Activated CD8-positive, alpha-beta memory T cell treated with anti-CD3 and anti-CD28 coated beads for 36 hours (primary cell): ENCODE results near the gene SLCO2A1. TPM values are rescaled to one million over a fixed set of nuclear protein-coding genes. Genes with fewer than 3 reads are reported as not detected.

Experiments
- CTCF ChIA-PET: fragments of 350-600 bp; sonication (Branson Sonifier 250); formaldehyde crosslinking; loops from one replicate; lab custom pipeline; 2021; ENCODE audit warnings: antibody characterized with exemption; lab: Charles Lee
- POLR2A ChIA-PET: fragments of 350-600 bp; sonication (Branson Sonifier 250); formaldehyde crosslinking; loops from one replicate; lab custom pipeline; 2021; ENCODE audit warnings: antibody characterized with exemption; lab: Charles Lee
- total RNA-seq, 2 experiments: library from RNA; stranded (reverse); gene quantifications; one replicate each; pipeline ENCODE4 v1.2.3, GENCODE V29; 2021

SLCO2A1 gene
- total RNA-seq, 2 experiments from 2014 or later = not detected

DNA sequence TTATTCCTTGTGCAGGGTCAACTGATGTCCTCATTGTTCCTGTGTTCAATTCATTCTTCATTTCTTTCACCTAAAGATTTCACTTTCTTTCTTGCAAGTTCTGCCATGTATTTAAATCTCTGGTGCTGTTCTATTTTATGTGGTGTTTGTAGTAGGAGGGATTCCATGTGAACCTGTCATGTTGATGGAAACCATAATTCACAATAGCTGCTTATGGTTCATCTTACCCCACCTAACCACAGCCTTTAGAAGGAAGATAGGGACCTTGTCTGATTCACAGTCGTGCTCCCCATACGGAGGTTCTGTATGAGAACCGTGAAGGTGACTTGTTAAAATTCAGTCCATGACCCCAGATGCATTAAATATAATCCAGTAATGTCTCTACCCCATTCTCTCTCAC is 21.9 kb downstream of the SLCO2A1 start:
- ChIA-PET CTCF (no interaction called here), POLR2A (no interaction called here)

DNA sequence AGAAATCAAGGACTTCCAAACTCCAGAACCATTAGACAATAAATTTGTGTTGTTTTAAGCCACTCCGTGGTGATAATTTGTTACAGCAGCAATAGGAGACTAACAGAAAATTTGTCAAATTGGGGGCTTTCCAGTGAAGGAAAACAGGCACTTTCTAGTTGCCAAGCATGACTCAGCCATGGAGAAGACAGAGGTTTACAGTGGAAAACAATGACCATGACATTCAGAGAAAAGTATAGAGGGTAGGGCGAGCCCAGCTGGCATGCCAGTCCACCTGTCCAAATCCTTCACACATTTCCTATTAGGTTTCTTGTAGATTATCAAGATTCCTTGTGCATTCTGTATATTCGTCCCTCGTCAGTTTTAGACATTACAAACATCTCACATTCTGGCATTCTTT is 24.9 kb downstream of the SLCO2A1 start:
- ChIA-PET POLR2A (interaction anchor here (0.7 kb wide), 1 partner anchor 678 kb away, joined by 4 read pairs; no protein-coding TSS in a partner anchor), CTCF (no interaction called here)

DNA sequence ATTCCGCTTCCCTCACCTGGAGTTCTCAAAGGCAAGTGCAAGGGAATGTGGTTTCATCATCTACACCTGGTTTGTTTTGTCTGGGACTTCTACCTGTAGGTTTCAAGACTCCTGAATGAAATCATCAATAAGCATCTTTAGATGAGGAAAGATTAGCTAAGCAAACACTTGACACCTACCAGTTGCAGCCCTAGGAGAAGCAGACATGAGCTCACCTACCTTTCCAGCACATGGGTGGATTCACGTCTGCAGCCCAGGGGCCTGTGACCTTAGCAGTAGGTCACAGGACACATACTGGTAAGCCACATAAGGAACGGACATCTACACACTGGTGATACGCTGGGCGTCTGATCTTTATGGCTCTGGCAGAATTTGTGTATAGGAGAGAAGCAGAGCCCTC is 26.7 kb downstream of the SLCO2A1 start:
- CTCF ChIA-PET = no interaction called here
- POLR2A ChIA-PET = interaction anchor here (0.5 kb wide), 1 partner anchor 10 kb away, joined by 3 read pairs; no protein-coding TSS in a partner anchor

DNA sequence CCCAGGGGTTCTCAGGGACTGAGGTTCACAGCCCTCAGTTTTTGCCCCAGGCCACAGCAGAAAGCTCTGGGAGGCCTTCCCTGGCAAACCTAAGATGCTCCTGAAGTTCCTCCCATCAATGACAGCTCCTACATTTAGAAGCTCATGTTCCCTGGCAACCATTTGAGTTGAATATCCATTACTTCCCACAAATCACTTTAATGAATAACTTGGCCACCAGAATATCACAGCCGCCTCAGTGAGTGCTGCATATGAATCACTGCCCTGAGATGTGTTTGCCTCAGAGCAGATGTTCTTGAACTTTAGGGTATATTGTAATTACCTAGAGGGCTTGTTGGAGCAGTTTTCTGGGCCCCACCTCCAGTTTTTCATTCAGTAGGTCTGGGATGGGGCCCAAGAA is 27.4 kb downstream of the SLCO2A1 start:
- ChIA-PET CTCF (no interaction called here), POLR2A (no interaction called here)

DNA sequence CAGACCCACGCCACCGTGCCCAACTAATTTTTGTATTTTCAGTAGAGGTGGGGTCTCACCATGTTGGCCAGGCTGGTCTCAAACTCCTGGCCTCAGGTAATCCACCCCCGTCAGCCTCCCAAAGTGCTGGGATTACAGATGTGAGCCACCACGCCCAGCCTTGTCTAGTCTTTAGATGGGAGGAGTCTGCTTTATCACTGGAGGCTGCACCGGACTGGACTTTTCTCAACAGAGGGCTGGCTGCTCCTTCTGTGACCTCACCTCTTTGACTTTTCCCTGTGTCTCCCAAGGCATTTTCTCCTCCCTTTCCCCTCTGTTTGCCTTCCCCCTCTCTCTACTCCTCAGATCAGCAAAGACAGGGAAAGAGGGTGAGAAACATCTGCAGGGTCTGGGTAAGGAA is 28.5 kb downstream of the SLCO2A1 start:
- CTCF ChIA-PET = no interaction called here

DNA sequence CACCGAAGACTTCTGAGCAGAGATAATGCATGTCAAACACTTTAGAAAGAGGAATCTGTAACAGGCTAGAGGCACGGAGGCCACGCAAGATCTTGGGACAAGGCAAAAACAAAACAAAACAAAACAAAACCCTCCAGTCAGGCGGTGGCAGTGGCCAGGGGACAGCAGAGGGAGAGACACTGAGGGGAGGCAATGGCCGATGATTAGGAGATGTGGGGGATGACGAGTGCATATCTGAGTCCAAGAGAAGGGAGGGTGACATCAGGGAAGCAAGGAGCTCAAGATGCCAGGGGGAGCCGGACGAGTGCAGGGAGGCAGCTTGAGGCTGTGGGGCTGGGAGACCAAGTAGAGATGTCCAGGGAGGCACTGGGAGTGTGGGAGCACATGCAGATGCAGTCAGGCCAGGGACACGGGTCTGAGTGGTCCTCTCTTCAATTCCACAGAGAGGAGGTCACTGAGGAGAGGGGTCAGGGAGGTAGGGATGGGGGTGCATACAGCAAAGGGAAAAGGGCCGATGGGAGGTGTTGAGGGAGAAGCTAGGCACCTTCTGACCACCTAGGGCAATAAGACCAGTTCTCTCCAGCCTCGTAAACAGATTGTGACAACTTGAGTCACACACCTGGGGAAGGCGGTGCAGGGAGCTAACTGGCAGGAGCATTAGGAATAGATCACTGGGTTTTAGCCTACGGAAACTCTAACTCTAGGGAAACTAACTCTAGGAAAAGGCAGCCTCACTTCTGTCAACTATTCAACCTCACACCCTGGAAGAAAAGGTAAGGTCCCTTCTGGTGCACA is 29.6 kb downstream of the SLCO2A1 start:
- ChIA-PET POLR2A (no interaction called here), CTCF (no interaction called here)

More for the DNA sequence above, 28.5 kb downstream of the SLCO2A1 start:
- POLR2A ChIA-PET = no interaction called here

DNA sequence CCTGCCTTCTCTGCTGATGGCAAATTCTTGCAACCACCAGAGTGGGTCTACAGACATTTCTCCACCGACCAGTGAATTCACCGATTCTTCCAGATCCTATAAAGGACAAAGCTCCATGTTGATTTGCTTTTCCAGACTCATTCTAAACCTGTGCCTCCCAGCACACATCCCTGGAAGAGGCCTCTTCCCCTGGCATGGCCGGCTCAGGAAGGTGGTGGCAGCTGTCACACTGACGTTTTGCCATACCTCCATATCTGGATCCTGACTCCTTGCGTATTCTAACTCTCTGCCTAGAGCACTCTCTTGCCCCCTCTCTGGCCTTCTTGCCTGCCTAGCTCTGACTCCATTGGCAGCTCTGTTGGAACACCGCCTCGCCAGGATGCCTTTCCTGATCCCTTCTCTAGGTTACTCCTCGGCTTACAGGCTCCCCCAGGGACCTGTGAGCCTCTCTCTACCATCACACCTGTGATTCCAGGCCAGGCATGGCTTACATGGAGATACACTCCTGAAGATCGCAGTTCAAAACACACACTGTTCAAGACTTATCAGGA is 31.0 kb downstream of the SLCO2A1 start:
- POLR2A ChIA-PET = no interaction called here
- CTCF ChIA-PET = no interaction called here

DNA sequence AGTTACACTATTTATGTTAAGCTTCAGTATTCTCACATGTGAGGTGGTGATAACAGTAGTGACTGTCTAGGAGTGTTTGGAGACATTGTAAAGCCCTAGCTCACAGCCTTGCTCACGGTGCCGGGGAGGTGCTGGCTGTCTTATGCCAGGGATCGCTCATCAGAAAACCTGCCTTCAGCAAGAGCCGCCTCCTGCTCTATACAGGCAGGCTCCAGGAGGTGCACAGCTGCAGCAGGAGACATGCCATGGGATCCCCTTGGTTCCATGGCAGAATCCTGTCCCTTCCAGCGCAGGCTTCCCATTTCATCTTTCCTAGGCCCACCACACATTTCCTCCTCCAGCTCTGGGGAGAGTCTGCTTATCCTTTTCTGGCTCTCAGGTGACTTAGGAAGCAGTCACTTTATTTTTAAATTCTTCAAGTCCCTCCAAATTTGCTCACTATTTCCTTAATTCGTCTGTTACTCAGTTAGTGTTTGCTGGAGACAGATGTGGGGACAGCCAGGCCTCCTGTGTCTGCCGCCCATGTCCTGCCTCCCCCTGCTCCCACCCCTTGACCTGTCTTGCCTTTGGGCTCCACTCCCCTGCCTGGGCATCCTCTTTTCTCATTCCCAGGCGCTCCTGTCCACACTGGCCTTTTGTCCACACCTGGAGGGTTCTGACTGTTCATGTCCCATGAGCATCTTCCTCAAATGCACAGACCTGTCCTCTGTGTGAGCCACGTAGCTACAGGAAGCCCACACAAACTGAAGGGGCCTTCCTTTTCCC is 31.7 kb downstream of the SLCO2A1 start:
- ChIA-PET CTCF (no interaction called here), POLR2A (no interaction called here)

DNA sequence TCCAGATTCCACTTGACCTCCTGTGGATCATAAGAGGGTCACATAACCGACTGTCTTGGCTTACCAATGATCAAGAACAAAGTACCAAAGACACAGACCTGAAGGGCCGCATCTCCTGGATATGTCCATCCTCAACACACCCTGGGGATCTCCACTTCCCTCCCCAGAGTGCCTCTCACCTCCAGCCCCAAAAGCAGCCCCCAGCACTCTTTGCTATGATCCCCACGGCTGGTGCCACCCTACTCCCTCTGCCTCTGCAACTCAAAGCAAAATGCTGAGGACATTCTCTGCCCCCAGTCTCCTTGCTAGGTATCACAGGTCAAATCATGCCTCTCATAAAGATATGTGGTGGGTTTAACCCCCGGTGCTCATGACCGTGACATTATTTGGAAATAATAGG is 32.7 kb downstream of the SLCO2A1 start:
- ChIA-PET CTCF (no interaction called here), POLR2A (no interaction called here)

DNA sequence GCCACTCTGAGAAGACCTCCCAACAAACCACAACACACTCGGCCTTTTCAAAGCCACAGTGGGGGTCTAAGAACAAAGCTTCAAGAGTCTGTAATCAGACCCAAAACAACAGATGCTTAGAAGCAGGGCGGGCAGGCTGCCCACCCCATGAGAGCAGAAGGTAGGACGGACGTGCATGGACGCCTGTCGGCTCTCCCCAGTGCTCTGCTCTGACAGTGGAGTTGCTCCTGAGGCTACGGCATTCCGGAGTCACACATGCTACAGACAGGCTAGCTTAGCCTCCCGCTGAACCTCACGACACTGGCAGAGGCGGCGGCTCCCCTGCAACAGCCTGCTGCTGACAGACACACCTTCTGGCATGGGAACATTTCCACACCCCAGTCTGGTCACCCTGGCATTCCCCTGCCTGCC is 33.5 kb downstream of the SLCO2A1 start:
- CTCF ChIA-PET = no interaction called here
- POLR2A ChIA-PET = no interaction called here

DNA sequence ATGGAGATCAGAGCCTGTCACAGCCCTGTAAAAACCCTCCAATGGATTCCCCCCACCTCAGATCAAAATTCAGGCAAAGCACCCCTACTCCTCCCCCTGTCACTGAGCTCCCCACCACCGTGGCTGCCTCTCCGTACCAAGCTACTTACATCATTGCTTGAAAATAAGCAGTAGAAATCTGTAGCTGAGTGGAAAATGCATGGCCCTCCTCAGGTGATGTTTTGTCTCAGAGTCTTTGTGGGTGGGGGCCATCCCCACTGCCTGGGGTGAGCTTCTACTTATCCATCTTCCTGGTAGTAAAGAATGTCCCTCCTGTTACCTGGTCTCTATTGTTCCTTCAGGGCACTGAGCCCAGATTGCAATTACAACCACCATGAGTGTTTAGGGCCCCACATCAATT is 34.5 kb downstream of the SLCO2A1 start:
- POLR2A ChIA-PET = no interaction called here
- CTCF ChIA-PET = no interaction called here

DNA sequence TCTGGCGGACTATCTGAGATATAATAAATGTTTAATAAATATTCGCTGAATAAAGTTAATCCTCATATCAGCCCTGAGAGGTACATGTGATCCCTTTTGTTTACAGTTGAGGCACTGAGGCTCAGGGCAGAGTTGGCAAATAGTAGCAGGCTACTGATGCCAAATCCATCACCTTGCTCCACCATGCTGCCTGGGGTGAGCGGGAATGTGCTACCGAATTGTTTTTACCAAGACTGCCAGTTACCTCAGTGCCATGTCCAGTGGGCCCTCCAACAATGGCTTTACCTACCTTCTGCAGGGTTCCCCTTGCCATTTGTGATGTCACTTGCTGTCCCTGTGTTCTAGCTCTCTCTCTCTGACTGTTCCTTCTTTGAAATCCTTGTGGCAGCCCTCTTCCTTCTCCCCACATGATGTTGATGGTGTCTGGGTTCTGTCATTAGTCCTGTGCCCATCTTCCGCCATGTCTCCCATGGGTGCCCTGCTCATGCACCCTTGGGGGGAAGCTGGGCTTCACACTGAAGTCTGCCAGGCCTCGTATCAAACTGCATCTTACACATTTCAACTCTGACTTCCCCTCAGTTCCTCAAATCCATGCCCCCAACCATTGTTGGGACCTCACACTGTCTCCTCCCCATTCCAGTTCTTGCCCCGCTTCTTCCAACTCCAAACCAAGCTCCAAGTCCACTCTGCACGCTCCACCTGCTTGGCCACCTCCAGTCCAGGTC is 35.4 kb downstream of the SLCO2A1 start:
- ChIA-PET POLR2A (no interaction called here), CTCF (no interaction called here)

DNA sequence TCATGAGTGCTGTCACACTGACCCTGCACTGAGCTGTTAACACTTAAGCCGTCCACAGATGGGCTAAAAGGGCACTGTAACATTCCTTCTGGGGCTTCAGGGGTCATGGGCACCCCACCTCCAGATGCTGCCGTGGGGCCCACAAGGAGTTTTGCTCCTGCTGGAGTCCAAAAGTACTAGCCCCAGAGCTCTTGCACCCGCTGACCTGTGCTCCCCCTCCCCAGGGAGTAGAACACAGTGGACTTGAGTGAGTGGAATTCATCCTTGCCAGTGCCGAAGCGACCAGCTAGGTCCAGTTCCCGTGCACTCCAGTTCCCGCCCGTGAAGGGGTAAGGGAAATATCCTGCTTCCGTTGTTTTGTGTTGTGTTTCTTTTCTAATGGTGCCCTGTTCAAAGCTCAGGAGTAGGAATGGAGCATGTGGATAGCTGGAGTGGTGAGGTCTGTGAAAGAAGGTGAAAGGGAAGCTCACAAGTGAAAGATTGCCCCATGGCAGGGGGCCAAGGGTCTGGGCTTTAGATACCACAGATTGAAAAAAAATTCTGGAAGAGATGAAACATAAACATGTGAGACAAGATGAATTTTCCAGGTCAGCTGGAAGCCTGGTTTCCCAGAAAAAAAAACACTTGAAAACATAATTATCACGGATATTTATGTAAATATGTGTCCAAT is 36.6 kb downstream of the SLCO2A1 start:
- CTCF ChIA-PET = interaction anchor here (0.6 kb wide), 1 partner anchor 761 kb away, joined by 3 read pairs; no protein-coding TSS in a partner anchor

DNA sequence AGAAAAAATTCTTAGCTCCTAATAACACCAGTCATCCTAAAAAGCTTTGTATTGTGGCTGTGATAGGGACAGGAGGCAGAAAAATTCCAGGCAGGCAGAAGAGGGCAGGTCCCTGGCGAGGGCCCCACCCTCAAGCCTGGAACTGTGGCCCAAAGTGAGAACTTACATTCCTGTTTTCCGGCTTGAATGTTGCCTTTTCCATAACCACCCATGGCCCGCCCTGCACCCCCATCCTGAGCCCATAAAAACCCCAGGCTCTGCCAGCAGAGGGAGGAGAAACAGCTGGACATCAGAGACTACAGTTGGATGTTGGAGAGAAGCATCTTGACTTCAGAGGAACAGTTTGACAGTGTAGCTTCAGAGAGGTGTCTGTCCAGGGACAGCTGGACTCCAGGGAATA is 37.3 kb downstream of the SLCO2A1 start:
- ChIA-PET POLR2A (no interaction called here), CTCF (interaction anchor here (0.6 kb wide), 1 partner anchor 762 kb away, joined by 3 read pairs; no protein-coding TSS in a partner anchor)

More for the DNA sequence above, 36.6 kb downstream of the SLCO2A1 start:
- POLR2A ChIA-PET = no interaction called here

DNA sequence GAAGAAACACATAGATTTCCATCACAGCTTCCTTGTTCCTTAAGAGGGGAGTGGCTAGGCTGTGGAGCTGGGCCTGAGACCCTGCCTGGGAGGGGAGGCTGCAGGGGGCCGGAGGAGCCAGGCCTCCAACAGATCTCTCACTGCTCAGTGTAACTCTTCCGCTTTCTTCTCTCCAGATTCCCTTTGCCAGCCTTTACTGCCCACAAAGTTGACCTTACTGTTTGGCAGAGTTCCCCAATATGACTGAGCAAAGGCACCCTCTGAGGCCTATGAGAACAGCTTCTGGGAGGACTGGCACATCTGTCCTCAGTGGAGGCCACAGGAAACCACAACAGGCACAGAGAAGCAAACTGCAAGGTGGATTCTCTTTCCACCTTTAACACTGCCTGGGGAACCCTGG is 38.1 kb downstream of the SLCO2A1 start:
- CTCF ChIA-PET = no interaction called here

DNA sequence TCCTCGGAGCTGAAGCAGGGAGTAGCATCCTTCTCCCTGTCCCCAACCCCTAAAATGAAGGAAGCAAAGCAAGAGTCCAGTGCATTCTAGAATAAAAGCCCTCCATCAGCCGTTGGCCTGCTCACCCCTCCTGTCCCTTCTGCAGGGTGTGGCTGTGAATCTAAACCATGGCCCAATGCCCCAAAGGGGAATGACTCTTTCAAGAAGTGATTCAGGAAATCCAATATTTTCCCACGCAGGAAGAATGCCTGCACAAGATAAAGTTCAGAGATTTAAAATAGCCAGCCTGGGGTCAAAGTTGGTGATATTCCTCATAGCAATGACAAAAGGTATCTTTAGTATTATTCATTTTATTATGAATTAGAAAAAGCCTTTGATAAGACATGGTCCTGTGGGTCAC is 38.5 kb downstream of the SLCO2A1 start:
- POLR2A ChIA-PET = no interaction called here
- CTCF ChIA-PET = no interaction called here

More for the DNA sequence above, 38.1 kb downstream of the SLCO2A1 start:
- POLR2A ChIA-PET = no interaction called here

DNA sequence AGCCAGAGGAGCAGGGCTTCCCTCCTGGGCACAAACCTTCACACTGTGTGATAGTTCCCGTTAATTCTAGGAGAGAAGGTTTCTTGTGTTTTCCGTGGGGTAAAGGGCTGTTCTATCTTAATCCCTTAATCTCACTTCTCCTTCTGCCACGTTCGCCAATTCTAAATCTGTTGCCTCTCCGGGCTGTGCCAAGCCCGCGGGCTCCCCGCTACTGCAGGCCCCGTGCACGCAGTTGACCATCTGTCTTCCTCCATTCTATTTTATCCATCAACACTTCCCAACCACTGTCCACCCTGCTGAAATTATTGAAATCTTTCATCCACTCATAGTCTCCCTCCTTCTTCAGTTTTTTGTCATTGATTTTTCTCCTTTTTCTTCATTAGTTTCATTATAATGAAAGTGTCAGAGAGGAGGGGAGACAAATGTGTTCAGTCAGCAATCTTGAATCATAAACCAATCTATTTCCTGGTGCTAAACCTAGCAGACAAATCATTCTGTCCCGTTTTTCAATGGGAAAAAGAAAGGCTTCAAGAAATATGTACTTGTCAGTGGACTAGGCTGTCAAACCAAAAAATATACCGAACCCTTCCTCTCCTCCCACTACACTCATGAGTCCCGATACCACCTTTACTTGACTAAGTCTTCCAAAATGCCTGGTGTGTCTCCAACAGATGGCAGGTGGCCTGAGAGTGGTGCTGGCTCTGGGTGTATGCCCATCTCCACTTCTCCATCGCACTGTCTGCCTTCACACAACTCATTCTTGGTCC is 39.6 kb downstream of the SLCO2A1 start:
- ChIA-PET POLR2A (no interaction called here), CTCF (no interaction called here)

DNA sequence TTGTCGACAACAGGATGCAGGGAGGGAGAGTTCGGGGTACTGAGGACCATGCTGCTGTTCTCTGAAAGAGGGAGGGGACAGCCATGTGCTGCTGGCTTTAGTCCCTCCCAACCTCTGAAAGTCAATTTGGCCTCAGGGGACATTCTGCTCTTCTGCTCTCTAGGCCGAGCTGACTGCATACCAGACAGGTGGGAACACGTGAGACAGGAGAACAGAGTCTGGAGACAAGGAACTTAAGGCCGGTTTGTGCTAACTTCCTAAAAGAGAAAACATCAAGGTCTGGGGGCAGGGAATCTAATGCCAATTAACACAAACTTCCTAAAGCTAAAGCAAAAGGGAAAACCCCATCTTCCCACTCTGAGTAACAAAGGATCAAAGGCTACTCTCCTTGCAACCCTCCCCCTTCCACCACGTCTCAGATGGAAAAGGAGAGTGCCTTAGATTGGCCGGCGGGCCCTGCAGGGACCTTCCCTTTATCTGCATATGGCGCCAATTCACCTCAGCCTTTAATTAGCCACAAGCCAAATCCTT is 41.0 kb downstream of the SLCO2A1 start:
- ChIA-PET CTCF (no interaction called here), POLR2A (no interaction called here)
